HepG2 (cell line): ENCODE results near the gene APEX1. TPM values are rescaled to one million over a fixed set of nuclear protein-coding genes. Genes with fewer than 3 reads are reported as not detected.

ENCODE experiments used
- AGO1 ChIP-seq: fragments of 200-400 bp; formaldehyde crosslinking; IDR thresholded peaks from 2 replicates; pipeline ENCODE4 v1.6.1; 2017; ENCODE audit warnings: mild to moderate bottlenecking, low read depth, low read length, moderate library complexity; ENCODE audit not compliant: poor library complexity, severe bottlenecking
- FOXP4 ChIP-seq: sonication (generic); formaldehyde crosslinking; IDR thresholded peaks from 2 replicates; pipeline ENCODE4 v1.4.0; 2020; ENCODE audit warnings: missing genetic modification reagents
- GATAD1 ChIP-seq: IDR thresholded peaks from 2 replicates; pipeline ENCODE4 v1.6.1; 2016; ENCODE audit warnings: missing genetic modification reagents, missing compliant biosample characterization
- GLI4 ChIP-seq: sonication (generic); formaldehyde crosslinking; IDR thresholded peaks from 2 replicates; pipeline ENCODE4 v1.5.1; 2020; ENCODE audit warnings: missing genetic modification reagents, mild to moderate bottlenecking, moderate library complexity, borderline replicate concordance
- GMEB2 ChIP-seq: IDR thresholded peaks from 2 replicates; pipeline ENCODE4 v1.6.1; 2016; ENCODE audit warnings: missing biosample characterization, missing genetic modification reagents, low read depth
- IKZF4 ChIP-seq: sonication (generic); formaldehyde crosslinking; IDR thresholded peaks from 2 replicates; pipeline ENCODE4 v1.5.1; 2020; ENCODE audit warnings: borderline replicate concordance, mild to moderate bottlenecking, low read depth, missing genetic modification reagents; ENCODE audit errors: not compliant biosample characterization
- KDM5B ChIP-seq: sonication (generic); formaldehyde crosslinking; IDR thresholded peaks from 2 replicates; pipeline ENCODE4 v1.4.0; 2020; ENCODE audit warnings: missing genetic modification reagents, mild to moderate bottlenecking, borderline replicate concordance
- KLF11 ChIP-seq: IDR thresholded peaks from 2 replicates; pipeline ENCODE4 v1.6.1; 2016; ENCODE audit warnings: missing compliant biosample characterization
- PCBP2 ChIP-seq: fragments of 200-400 bp; formaldehyde crosslinking; optimal IDR thresholded peaks from 2 replicates; pipeline ENCODE3; 2018; ENCODE audit warnings: low read length, low read depth; ENCODE audit not compliant: poor library complexity, severe bottlenecking
- RAD21 ChIP-seq: fragments of 450-650 bp; formaldehyde crosslinking; IDR thresholded peaks from 2 replicates; pipeline ENCODE4 v1.5.0; 2020; ENCODE audit warnings: mild to moderate bottlenecking
- RXRA ChIP-seq: sonication (generic); formaldehyde crosslinking; IDR thresholded peaks from 2 replicates; pipeline ENCODE4 v1.5.1; 2020; ENCODE audit warnings: missing genetic modification reagents
- SETDB1 ChIP-seq: sonication (generic); formaldehyde crosslinking; IDR thresholded peaks from 2 replicates; pipeline ENCODE4 v1.5.1; 2020; ENCODE audit warnings: missing genetic modification reagents, mild to moderate bottlenecking, borderline replicate concordance
- ZNF230 ChIP-seq: sonication (generic); formaldehyde crosslinking; IDR thresholded peaks from 2 replicates; pipeline ENCODE4 v1.4.0; 2020; ENCODE audit warnings: mild to moderate bottlenecking, missing genetic modification reagents
- ZNF282 ChIP-seq: fragments of 450-650 bp; IDR thresholded peaks from 2 replicates; pipeline ENCODE4 v1.6.1; 2018; ENCODE audit not compliant: partially characterized antibody
- ZNF430 ChIP-seq: sonication (generic); formaldehyde crosslinking; IDR thresholded peaks from 2 replicates; pipeline ENCODE4 v1.9.0; 2021; ENCODE audit warnings: mild to moderate bottlenecking, missing genetic modification reagents
- ZNF547 ChIP-seq: sonication (generic); formaldehyde crosslinking; IDR thresholded peaks from 2 replicates; pipeline ENCODE4 v1.5.1; 2020; ENCODE audit warnings: mild to moderate bottlenecking, missing genetic modification reagents
- ZNF619 ChIP-seq: sonication (generic); formaldehyde crosslinking; IDR thresholded peaks from 2 replicates; pipeline ENCODE4 v1.4.0; 2020; ENCODE audit warnings: mild to moderate bottlenecking, missing genetic modification reagents
- ZNF773 ChIP-seq: sonication (generic); formaldehyde crosslinking; IDR thresholded peaks from 2 replicates; pipeline ENCODE4 v1.4.0; 2020; ENCODE audit warnings: missing genetic modification reagents, borderline replicate concordance
- ZNF816 ChIP-seq: sonication (generic); formaldehyde crosslinking; IDR thresholded peaks from 2 replicates; pipeline ENCODE4 v1.8.0; 2022; ENCODE audit warnings: missing genetic modification reagents, mild to moderate bottlenecking, borderline replicate concordance
- polyA plus RNA-seq, 8 experiments: library from polyadenylated mRNA; depleted of rRNA in 3 of 8; stranded (reverse) in 7 of 8; unstranded in 1 of 8; fragments of >200 nt; fragmentation: Illumina TruSeq in 4 of 8; extraction: Trizol in 4 of 8; gene quantifications; 2 replicates each; pipeline versions ENCODE4 v1.2.1 to v1.2.3, GENCODE V29; 2011 to 2016; ENCODE audit warnings: low read depth in 4 of 8, missing spikeins in 1 of 8, mixed read lengths in 1 of 8; ENCODE audit not compliant: insufficient read depth in 1 of 8
- total RNA-seq, 5 experiments: library from RNA; depleted of rRNA; stranded (reverse); fragments of >200 nt; fragmentation: Illumina TruSeq; extraction: Trizol; gene quantifications; 2 replicates each; pipeline ENCODE4 v1.2.3, GENCODE V29; 2016; ENCODE audit warnings: low read depth in 1 of 5
- TF ChIP-seq, protein P1 (sequence below): sonication (generic); formaldehyde crosslinking; IDR thresholded peaks from 2 replicates; pipeline ENCODE4 v1.8.0; 2022; ENCODE audit warnings: mild to moderate bottlenecking, missing genetic modification reagents; ENCODE audit not compliant: insufficient replicate concordance
- TF ChIP-seq, protein P2 (sequence below): sonication (generic); formaldehyde crosslinking; IDR thresholded peaks from 2 replicates; pipeline ENCODE4 v1.5.1; 2020; ENCODE audit warnings: mild to moderate bottlenecking, moderate library complexity, missing genetic modification reagents

Gene APEX1
- total and polyA plus RNA-seq, 2 of the 13 experiments (the other 11 are each of a cell fraction or from before 2014, with no cell fraction given), result 171 to 405 TPM

- TF ChIP-seq KDM5B (CRISPR knock-in tag), result peak; percentile 48; the same call in 1 of the 2 replicates
- no peak for TF ChIP-seq PCBP2
- no peak; the same call in 1 of the 2 replicates for TF ChIP-seq RXRA (CRISPR knock-in tag)
- TF ChIP-seq ZNF430 (CRISPR knock-in tag), result no peak
- no peak for TF ChIP-seq SETDB1 (CRISPR knock-in tag)
- TF ChIP-seq GLI4 (CRISPR knock-in tag), result no peak; the same call in 1 of the 2 replicates
- no peak for TF ChIP-seq ZNF282
- TF ChIP-seq ZNF773 (CRISPR knock-in tag), result no peak
- no peak for TF ChIP-seq KLF11
- TF ChIP-seq GMEB2 (CRISPR knock-in tag), result no peak; the same call in 1 of the 2 replicates
- no peak for TF ChIP-seq GATAD1 (CRISPR knock-in tag)
- no peak for TF ChIP-seq ZNF547
- no peak for TF ChIP-seq IKZF4 (CRISPR knock-in tag)
- TF ChIP-seq, protein P1, sequence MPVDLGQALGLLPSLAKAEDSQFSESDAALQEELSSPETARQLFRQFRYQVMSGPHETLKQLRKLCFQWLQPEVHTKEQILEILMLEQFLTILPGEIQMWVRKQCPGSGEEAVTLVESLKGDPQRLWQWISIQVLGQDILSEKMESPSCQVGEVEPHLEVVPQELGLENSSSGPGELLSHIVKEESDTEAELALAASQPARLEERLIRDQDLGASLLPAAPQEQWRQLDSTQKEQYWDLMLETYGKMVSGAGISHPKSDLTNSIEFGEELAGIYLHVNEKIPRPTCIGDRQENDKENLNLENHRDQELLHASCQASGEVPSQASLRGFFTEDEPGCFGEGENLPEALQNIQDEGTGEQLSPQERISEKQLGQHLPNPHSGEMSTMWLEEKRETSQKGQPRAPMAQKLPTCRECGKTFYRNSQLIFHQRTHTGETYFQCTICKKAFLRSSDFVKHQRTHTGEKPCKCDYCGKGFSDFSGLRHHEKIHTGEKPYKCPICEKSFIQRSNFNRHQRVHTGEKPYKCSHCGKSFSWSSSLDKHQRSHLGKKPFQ (CRISPR knock-in tag), result no peak
- TF ChIP-seq FOXP4 (CRISPR knock-in tag), result no peak
- TF ChIP-seq, protein P2, sequence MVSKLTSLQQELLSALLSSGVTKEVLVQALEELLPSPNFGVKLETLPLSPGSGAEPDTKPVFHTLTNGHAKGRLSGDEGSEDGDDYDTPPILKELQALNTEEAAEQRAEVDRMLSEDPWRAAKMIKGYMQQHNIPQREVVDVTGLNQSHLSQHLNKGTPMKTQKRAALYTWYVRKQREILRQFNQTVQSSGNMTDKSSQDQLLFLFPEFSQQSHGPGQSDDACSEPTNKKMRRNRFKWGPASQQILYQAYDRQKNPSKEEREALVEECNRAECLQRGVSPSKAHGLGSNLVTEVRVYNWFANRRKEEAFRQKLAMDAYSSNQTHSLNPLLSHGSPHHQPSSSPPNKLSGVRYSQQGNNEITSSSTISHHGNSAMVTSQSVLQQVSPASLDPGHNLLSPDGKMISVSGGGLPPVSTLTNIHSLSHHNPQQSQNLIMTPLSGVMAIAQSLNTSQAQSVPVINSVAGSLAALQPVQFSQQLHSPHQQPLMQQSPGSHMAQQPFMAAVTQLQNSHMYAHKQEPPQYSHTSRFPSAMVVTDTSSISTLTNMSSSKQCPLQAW (CRISPR knock-in tag), result no peak
- peak; percentile 61; the same call in 1 of the 2 replicates for TF ChIP-seq ZNF816 (CRISPR knock-in tag)
- TF ChIP-seq AGO1, result no peak
- 0 out of 2 replicates have a peak, but pooled peaks have one; percentile 17 for TF ChIP-seq ZNF619 (CRISPR knock-in tag)
- TF ChIP-seq ZNF230 (CRISPR knock-in tag), result no peak
- TF ChIP-seq RAD21 (CRISPR knock-in tag), result no peak; the same call in 1 of the 2 replicates
Observed at GRCh38 chr14:20455355-20456300, 602 bp downstream of the APEX1 start (continued).
